Pancreas (tissue), 10 donors: Measurements from ENCODE around the gene TCF4. TPM values are rescaled to one million over a fixed set of nuclear protein-coding genes. Genes with fewer than 3 reads are reported as not detected.

ENCODE experiments used
- ATAC-seq, 4 donors: fragments of 200-7000 bp; cut with Tn5 transposase; one replicate each; pipeline versions ENCODE4 v1.8.0 to v1.9.1; 2020; ENCODE audit warnings: mild to moderate bottlenecking in 4 of 4, moderate library complexity in 4 of 4
- DNase-seq, 6 donors: peaks; one replicate each; pipeline ENCODE4 v3.0.0-alpha.2; 2020
- FAIRE-seq: peaks from 2 replicates; lab custom pipeline; 2012; peaks lifted over from hg19 to GRCh38; lab: Jason Lieb, UNC
- H3K27ac ChIP-seq, 4 donors: fragments of 200-600 bp; sonication (generic); 1 replicate in 3 of 4; 2 replicates in 1 of 4; pipeline versions ENCODE4 v1.5.0 to v1.8.0; 2020
- H3K27me3 ChIP-seq, 4 donors: fragments of 200-600 bp; one replicate each; pipeline ENCODE4 v1.8.0; 2021
- H3K36me3 ChIP-seq, 3 donors: fragments of 200-600 bp; sonication (generic) in 1 of 3; one replicate each; pipeline versions ENCODE4 v1.5.0 to v1.8.0; 2020 to 2021
- H3K4me1 ChIP-seq, 3 donors: fragments of 200-600 bp; one replicate each; pipeline ENCODE4 v1.8.0; 2021
- H3K4me3 ChIP-seq, 4 donors: fragments of 200-600 bp; sonication (generic) in 2 of 4; one replicate each; pipeline versions ENCODE4 v1.5.0 to v1.8.0; 2020 to 2021
- H3K9me3 ChIP-seq, 4 donors: fragments of 200-600 bp; one replicate each; pipeline ENCODE4 v1.8.0; 2021
- WGBS, 2 donors: extraction: QIAGEN DNeasy Blood & Tissue Kit; methylation state at CpG; one replicate each; pipeline ENCODE4 v1.1.7; 2013; 5-methylcytosine and 5-hydroxymethylcytosine counted together
- intact Hi-C, 3 donors: fragments of 100-400 bp; cut with DNase I; formaldehyde crosslinking; loops; one replicate each; pipeline versions ENCODE4 v1.11.1 to v1.14.2; 2022
- polyA plus RNA-seq, 2 donors: library from polyadenylated mRNA; stranded (reverse); fragments of 200-250 nt; gene quantifications; one replicate each; pipeline ENCODE4 v1.2.3, GENCODE V29; 2013
- total RNA-seq, 6 donors: library from RNA; stranded (reverse); fragmentation: NEBNext Ultra II Directional in 4 of 6; extraction: Animal tissue kit (Norgen Biotek cat#: 25700) in 4 of 6; gene quantifications; one replicate each; pipeline versions ENCODE4 v1.2.1 to v1.2.4, GENCODE V29; 2021 to 2023
- TF ChIP-seq, protein P1 (sequence below), 4 donors: fragments of 200-600 bp; sonication (generic) in 3 of 4; IDR thresholded peaks; one replicate each; pipeline versions ENCODE4 v1.5.0 to v1.8.0; 2021; ENCODE audit warnings: antibody characterized with exemption in 4 of 4
- donor health status: healthy with polysubstance abuse.
- donor health status: DM: no; HTN: no; CAD: no; lungs with moderate emphysema.
- donor health status: DM: no; HTN: no; CAD: no.
- donor health status: control.
- donor health status: control.
- donor health status: Bipolar disorder and iron deficiency.
- donor health status: DM: yes; HTN: yes; CAD: no.
- donor health status: DM: no; HTN: no; CAD: no.
- donor health status: DM: no; HTN: no; CAD: no.
- donor health status: DM: yes; HTN: yes; CAD: no.

The TCF4 gene
- total and polyA plus RNA-seq, 8 donors, result 4.4 to 27.9 (median 10.5) TPM

GRCh38 chr18:55247032-55247431, 341.0 kb downstream of the TCF4 start:
- WGBS, 2 donors, result 86 to 97% methylated on average over 5 of the region's 5 CpGs
- FAIRE-seq (no peak), ATAC-seq (no peak), DNase-seq (no peak)
- TF ChIP-seq, protein P1, sequence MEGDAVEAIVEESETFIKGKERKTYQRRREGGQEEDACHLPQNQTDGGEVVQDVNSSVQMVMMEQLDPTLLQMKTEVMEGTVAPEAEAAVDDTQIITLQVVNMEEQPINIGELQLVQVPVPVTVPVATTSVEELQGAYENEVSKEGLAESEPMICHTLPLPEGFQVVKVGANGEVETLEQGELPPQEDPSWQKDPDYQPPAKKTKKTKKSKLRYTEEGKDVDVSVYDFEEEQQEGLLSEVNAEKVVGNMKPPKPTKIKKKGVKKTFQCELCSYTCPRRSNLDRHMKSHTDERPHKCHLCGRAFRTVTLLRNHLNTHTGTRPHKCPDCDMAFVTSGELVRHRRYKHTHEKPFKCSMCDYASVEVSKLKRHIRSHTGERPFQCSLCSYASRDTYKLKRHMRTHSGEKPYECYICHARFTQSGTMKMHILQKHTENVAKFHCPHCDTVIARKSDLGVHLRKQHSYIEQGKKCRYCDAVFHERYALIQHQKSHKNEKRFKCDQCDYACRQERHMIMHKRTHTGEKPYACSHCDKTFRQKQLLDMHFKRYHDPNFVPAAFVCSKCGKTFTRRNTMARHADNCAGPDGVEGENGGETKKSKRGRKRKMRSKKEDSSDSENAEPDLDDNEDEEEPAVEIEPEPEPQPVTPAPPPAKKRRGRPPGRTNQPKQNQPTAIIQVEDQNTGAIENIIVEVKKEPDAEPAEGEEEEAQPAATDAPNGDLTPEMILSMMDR (IDR thresholded peaks at IDR 0.05), result no peak
- Histone ChIP-seq H3K9me3 (no peaks in the 10 kb centered on the region), H3K27me3 (no peaks in the 10 kb centered on the region), H3K36me3 (no peaks in the 10 kb centered on the region), H3K4me3 (no peak overlapping the region), H3K4me1 (peaks cover 0 to 6% (median 4%) of the 10 kb centered on the region in 3 donors), H3K27ac (no peak overlapping the region)
- intact Hi-C loops, result no loop called here

- peaks cover 0 to 6% (median 4%) of the 10 kb centered on the region in 3 donors for H3K4me1 ChIP-seq
- FAIRE-seq (no peak), DNase-seq (no peak), ATAC-seq (no peak)
- H3K27ac ChIP-seq, result no peak overlapping the region
- no peaks in the 10 kb centered on the region for H3K9me3 ChIP-seq
- intact Hi-C loops, result no loop called here
- H3K4me3 ChIP-seq, result no peak overlapping the region
- TF ChIP-seq, protein P1 (IDR thresholded peaks at IDR 0.05), result no peak
- H3K36me3 ChIP-seq, result no peaks in the 10 kb centered on the region
- H3K27me3 ChIP-seq, result no peaks in the 10 kb centered on the region
Observed at GRCh38 chr18:55246278-55246677, 341.7 kb downstream of the TCF4 start.

GRCh38 chr18:55245211-55245614, 342.8 kb downstream of the TCF4 start:
- no peaks in the 10 kb centered on the region for H3K36me3 ChIP-seq
- ATAC-seq (no peak), FAIRE-seq (no peak), DNase-seq (no peak)
- intact Hi-C loops, result no loop called here
- H3K27me3 ChIP-seq, result no peaks in the 10 kb centered on the region
- no peak overlapping the region for H3K4me3 ChIP-seq
- TF ChIP-seq, protein P1 (IDR thresholded peaks at IDR 0.05), result no peak
- no peaks in the 10 kb centered on the region for H3K9me3 ChIP-seq
- WGBS, 2 donors, result 80 to 82% methylated on average over 4 of the region's 4 CpGs
- peaks cover 0 to 6% (median 4%) of the 10 kb centered on the region in 3 donors for H3K4me1 ChIP-seq
- no peak overlapping the region for H3K27ac ChIP-seq

GRCh38 chr18:55244546-55244945, 343.4 kb downstream of the TCF4 start:
- 61 to 73% methylated on average over 5 of the region's 5 CpGs for WGBS, 2 donors
- Histone ChIP-seq H3K9me3 (no peaks in the 10 kb centered on the region), H3K36me3 (no peaks in the 10 kb centered on the region), H3K4me1 (peaks cover 0 to 6% (median 4%) of the 10 kb centered on the region in 3 donors), H3K27ac (peak overlapping the region in 1 of 4 donors; percentile 5), H3K4me3 (no peak overlapping the region), H3K27me3 (no peaks in the 10 kb centered on the region)
- intact Hi-C loops, result no loop called here
- DNase-seq (no peak), ATAC-seq (peak in 2 of 4 donors; percentile 22 to 26), FAIRE-seq (no peak)
- TF ChIP-seq, protein P1 (IDR thresholded peaks at IDR 0.05), result no peak

- peak overlapping the region in 1 of 4 donors; percentile 5 for H3K27ac ChIP-seq
- DNase-seq (no peak), FAIRE-seq (no peak), ATAC-seq (peak in 3 of 4 donors; percentile 28 to 60 (median 51))
- intact Hi-C loops, result no loop called here
- H3K36me3 ChIP-seq, result no peaks in the 10 kb centered on the region
- WGBS, 2 donors, result 52 to 64% methylated on average over 6 of the region's 6 CpGs
- H3K27me3 ChIP-seq, result no peaks in the 10 kb centered on the region
- TF ChIP-seq, protein P1 (IDR thresholded peaks at IDR 0.05), result no peak
- H3K4me3 ChIP-seq, result no peak overlapping the region
- H3K4me1 ChIP-seq, result peaks cover 0 to 6% (median 4%) of the 10 kb centered on the region in 3 donors
- no peaks in the 10 kb centered on the region for H3K9me3 ChIP-seq
Observed at GRCh38 chr18:55243857-55244256, 344.1 kb downstream of the TCF4 start.
